GM12801 (cell line): ENCODE data around the gene KCNIP1.

Source experiments
- CTCF ChIP-seq: IDR thresholded peaks from one replicate; pipeline ENCODE4 v1.5.1; 2011; ENCODE audit warnings: control low read depth; ENCODE audit not compliant: insufficient read length; ENCODE audit errors: extremely low read depth

The KCNIP1 gene

GRCh38 chr5:170603109-170603508, 99.3 kb downstream of the KCNIP1 start:
- TF ChIP-seq CTCF = no peak

- TF ChIP-seq CTCF = no peak
These were observed 100.1 kb downstream of the KCNIP1 start for GRCh38 chr5:170603578-170604565.

DNA sequence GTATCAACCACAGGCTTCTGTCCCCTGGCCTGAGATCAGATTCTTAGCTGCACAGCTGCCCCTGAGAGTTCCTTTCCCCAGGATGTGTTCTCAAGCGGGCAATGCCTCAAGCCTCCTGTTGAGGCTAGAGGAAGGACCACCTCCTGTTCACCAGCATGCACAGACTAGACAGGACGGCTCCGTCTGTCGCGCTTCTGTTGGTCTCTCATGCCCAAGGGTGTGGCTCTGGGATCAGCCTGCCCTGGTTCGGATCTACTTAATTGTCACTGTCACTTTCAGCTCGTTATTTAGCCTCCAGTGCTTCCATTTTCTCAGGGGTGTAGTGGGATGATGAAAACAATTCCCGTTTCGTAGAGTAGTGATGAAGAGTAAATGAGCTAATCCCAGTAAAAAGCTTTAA, 103.1 kb downstream of the KCNIP1 start:
- no peak for TF ChIP-seq CTCF

- TF ChIP-seq CTCF = no peak
These were observed 107.8 kb downstream of the KCNIP1 start for GRCh38 chr5:170611449-170612090.

GRCh38 chr5:170612256-170612678, 108.4 kb downstream of the KCNIP1 start:
- TF ChIP-seq CTCF = no peak

DNA sequence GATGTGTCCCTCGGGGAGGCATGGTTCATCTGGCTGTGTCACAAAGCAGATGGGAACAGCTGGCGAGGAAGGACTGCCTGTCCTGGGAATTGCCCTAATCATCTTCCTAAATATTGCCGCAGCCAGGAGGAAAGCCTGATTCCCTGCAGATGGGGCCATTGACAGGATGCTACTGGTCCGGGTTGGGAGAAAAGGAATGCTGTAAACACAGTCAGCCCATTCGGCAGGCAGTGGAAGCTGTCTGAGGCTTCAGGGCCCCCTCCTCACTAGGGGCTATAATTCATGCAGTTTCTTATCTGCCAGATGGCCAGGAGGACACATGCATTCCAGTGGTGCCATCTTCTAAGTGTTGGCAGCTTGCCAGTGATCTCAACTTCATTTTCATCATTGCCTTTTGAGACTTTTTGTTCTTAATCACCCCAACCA, 110.3 kb downstream of the KCNIP1 start:
- no peak for TF ChIP-seq CTCF

DNA sequence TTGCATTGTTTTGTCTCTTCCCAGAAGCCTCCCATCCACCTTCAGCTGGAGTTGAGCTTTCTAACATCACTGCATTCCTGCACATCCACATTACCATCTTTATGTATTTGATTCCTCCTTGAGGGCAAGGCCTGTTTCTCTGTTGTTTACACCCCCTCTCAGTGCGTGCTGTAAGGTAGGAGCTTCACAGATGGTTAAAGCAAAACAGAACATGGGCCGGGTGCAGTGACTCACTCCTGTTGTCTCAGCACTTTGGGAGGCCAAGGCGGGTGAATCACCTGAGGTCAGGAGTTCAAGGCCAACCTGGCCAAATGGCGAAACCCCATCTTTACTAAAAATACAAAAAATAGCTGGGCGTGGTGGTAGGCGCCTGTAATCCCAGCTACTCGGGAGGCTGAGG, 110.9 kb downstream of the KCNIP1 start:
- TF ChIP-seq CTCF = no peak
